HepG2 (cell line): ENCODE results near the gene MYL9. TPM values are rescaled to one million over a fixed set of nuclear protein-coding genes. Genes with fewer than 3 reads are reported as not detected.

Experiments used
- GZF1 ChIP-seq: sonication (generic); formaldehyde crosslinking; IDR thresholded peaks from 2 replicates; pipeline ENCODE4 v1.5.1; 2020; ENCODE audit warnings: mild to moderate bottlenecking, missing genetic modification reagents
- MXI1 ChIP-seq: IDR thresholded peaks from 3 replicates; pipeline ENCODE4 v1.6.1; 2012; ENCODE audit warnings: low read depth, low read length, inconsistent platforms, borderline replicate concordance
- RARA ChIP-seq: IDR thresholded peaks from 2 replicates; pipeline ENCODE4 v1.6.1; 2016; ENCODE audit warnings: missing genetic modification reagents, missing compliant biosample characterization
- RARG ChIP-seq: sonication (generic); formaldehyde crosslinking; IDR thresholded peaks from 2 replicates; pipeline ENCODE4 v1.4.0; 2020; ENCODE audit warnings: low read depth, mild to moderate bottlenecking, missing genetic modification reagents
- RFXANK ChIP-seq: IDR thresholded peaks from 2 replicates; pipeline ENCODE4 v1.6.1; 2016
- RNF2 ChIP-seq: fragments of 450-650 bp; conservative IDR thresholded peaks from 2 replicates; pipeline ENCODE4 v1.6.1; 2016; ENCODE audit warnings: low read depth
- SALL1 ChIP-seq: sonication (generic); formaldehyde crosslinking; IDR thresholded peaks from 2 replicates; pipeline ENCODE4 v1.8.0; 2022; ENCODE audit warnings: mild to moderate bottlenecking, missing genetic modification reagents
- SIN3B ChIP-seq: fragments of 150-350 bp; IDR thresholded peaks from 2 replicates; pipeline ENCODE4 v1.6.1; 2014; ENCODE audit warnings: low read length
- SMC3 ChIP-seq: IDR thresholded peaks from 2 replicates; pipeline ENCODE4 v1.6.1; 2011; ENCODE audit warnings: low read length, improper control_type of control experiment
- SPEN ChIP-seq: sonication (generic); formaldehyde crosslinking; IDR thresholded peaks from 2 replicates; pipeline ENCODE4 v1.5.1; 2020; ENCODE audit warnings: low read depth, mild to moderate bottlenecking, missing genetic modification reagents
- STAG1 ChIP-seq: sonication (generic); formaldehyde crosslinking; IDR thresholded peaks from 2 replicates; pipeline ENCODE4 v1.4.0; 2020; ENCODE audit warnings: missing genetic modification reagents
- TBX2 ChIP-seq: sonication (generic); formaldehyde crosslinking; IDR thresholded peaks from 2 replicates; pipeline ENCODE4 v1.5.0; 2020; ENCODE audit warnings: missing genetic modification reagents, mild to moderate bottlenecking, borderline replicate concordance
- ZFP36L1 ChIP-seq: sonication (generic); formaldehyde crosslinking; IDR thresholded peaks from 2 replicates; pipeline ENCODE4 v1.8.0; 2022; ENCODE audit warnings: mild to moderate bottlenecking, missing genetic modification reagents, moderate library complexity
- ZNF121 ChIP-seq: sonication (generic); formaldehyde crosslinking; IDR thresholded peaks from 2 replicates; pipeline ENCODE4 v1.5.0; 2020; ENCODE audit warnings: mild to moderate bottlenecking, missing genetic modification reagents
- ZNF225 ChIP-seq: sonication (generic); formaldehyde crosslinking; IDR thresholded peaks from 2 replicates; pipeline ENCODE4 v1.4.0; 2020; ENCODE audit warnings: mild to moderate bottlenecking, missing genetic modification reagents
- ZNF235 ChIP-seq: sonication (generic); formaldehyde crosslinking; IDR thresholded peaks from 2 replicates; pipeline ENCODE4 v1.8.1; 2023; ENCODE audit warnings: mild to moderate bottlenecking, missing genetic modification reagents, borderline replicate concordance
- ZNF343 ChIP-seq: sonication (generic); formaldehyde crosslinking; IDR thresholded peaks from 2 replicates; pipeline ENCODE4 v1.4.0; 2020; ENCODE audit warnings: mild to moderate bottlenecking, missing genetic modification reagents
- ZNF430 ChIP-seq: sonication (generic); formaldehyde crosslinking; IDR thresholded peaks from 2 replicates; pipeline ENCODE4 v1.9.0; 2021; ENCODE audit warnings: mild to moderate bottlenecking, missing genetic modification reagents
- ZNF644 ChIP-seq: IDR thresholded peaks from 2 replicates; pipeline ENCODE4 v1.6.1; 2016; ENCODE audit warnings: low read depth
- ZNF776 ChIP-seq: sonication (generic); formaldehyde crosslinking; IDR thresholded peaks from 2 replicates; pipeline ENCODE4 v1.4.0; 2020; ENCODE audit warnings: mild to moderate bottlenecking, missing genetic modification reagents
- ZNF879 ChIP-seq: sonication (generic); formaldehyde crosslinking; IDR thresholded peaks from 2 replicates; pipeline ENCODE4 v1.8.1; 2023; ENCODE audit warnings: missing genetic modification reagents
- polyA plus RNA-seq, 8 experiments: library from polyadenylated mRNA; depleted of rRNA in 3 of 8; stranded (reverse) in 7 of 8; unstranded in 1 of 8; fragments of >200 nt; fragmentation: Illumina TruSeq in 4 of 8; extraction: Trizol in 4 of 8; gene quantifications; 2 replicates each; pipeline versions ENCODE4 v1.2.1 to v1.2.3, GENCODE V29; 2011 to 2016; ENCODE audit warnings: low read depth in 4 of 8, missing spikeins in 1 of 8, mixed read lengths in 1 of 8; ENCODE audit not compliant: insufficient read depth in 1 of 8
- total RNA-seq, 5 experiments: library from RNA; depleted of rRNA; stranded (reverse); fragments of >200 nt; fragmentation: Illumina TruSeq; extraction: Trizol; gene quantifications; 2 replicates each; pipeline ENCODE4 v1.2.3, GENCODE V29; 2016; ENCODE audit warnings: low read depth in 1 of 5
- TF ChIP-seq, protein P1 (sequence below): IDR thresholded peaks from 2 replicates; pipeline ENCODE4 v1.6.1; 2016; ENCODE audit warnings: low read depth
- TF ChIP-seq, protein P2 (sequence below): IDR thresholded peaks from 2 replicates; pipeline ENCODE4 v1.6.1; 2016; ENCODE audit warnings: low read depth, missing genetic modification reagents, missing compliant biosample characterization
- TF ChIP-seq, protein P3 (sequence below), 2 experiments: sonication (generic) in 1 of 2; formaldehyde crosslinking in 1 of 2; IDR thresholded peaks; 2 replicates each; pipeline versions ENCODE4 v1.4.0 to v1.6.1; 2018 to 2020; ENCODE audit warnings: missing genetic modification reagents in 2 of 2, borderline replicate concordance in 1 of 2, low read depth in 1 of 2, mild to moderate bottlenecking in 1 of 2, missing biosample characterization in 1 of 2

The MYL9 gene
- total and polyA plus RNA-seq, 2 of the 13 experiments (the other 11 are each of a cell fraction or from before 2014, with no cell fraction given) = 0.87 to 2.2 TPM

DNA sequence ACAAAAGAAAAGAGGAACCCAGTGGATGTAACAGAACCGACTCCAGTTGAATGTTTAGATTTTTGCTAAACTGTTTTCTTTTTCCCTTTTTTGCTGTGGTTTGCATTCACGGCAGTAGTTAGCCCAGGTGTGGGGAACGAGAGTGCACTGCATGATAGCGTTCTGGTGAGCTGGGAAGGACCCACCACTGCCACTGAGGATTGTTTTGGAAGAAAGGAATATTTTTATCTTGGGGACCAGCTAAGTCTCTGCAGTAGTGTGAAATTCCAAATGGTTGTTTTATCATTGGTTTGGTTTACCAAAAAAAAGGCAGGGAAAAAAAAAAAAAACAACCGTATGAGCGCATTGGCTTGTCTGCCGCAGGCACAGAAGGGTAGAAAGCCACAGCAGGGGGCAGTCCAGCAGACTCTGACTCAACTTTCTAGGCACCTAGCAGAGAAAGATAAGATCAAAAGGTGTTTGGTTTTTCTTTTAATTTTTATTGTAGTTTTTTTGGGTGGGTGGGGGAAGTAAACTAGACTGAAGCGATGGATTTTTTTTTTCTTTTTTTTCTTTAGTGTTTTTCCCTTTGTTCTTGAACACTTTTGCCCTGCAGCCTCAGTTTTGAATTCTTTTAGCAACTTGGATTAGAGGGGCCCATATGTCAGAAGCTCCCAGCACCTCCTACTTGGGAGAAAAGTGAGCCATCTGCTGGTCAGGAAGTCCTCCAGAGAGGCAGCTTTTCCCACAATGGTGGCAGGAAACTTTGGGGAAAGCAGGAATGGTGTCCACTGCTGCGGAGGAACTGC, 50.7 kb downstream of the MYL9 start (continued):
- no peak for TF ChIP-seq SIN3B
- TF ChIP-seq SALL1 (CRISPR knock-in tag) = no peak
- no peak for TF ChIP-seq ZNF879 (CRISPR knock-in tag)
- TF ChIP-seq ZNF343 = no peak
- TF ChIP-seq, protein P1, sequence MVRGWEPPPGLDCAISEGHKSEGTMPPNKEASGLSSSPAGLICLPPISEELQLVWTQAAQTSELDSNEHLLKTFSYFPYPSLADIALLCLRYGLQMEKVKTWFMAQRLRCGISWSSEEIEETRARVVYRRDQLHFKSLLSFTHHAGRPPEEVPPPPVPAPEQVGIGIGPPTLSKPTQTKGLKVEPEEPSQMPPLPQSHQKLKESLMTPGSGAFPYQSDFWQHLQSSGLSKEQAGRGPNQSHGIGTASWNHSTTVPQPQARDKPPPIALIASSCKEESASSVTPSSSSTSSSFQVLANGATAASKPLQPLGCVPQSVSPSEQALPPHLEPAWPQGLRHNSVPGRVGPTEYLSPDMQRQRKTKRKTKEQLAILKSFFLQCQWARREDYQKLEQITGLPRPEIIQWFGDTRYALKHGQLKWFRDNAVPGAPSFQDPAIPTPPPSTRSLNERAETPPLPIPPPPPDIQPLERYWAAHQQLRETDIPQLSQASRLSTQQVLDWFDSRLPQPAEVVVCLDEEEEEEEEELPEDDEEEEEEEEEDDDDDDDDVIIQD (CRISPR knock-in tag) = peak; percentile 14; the same call in 1 of the 2 replicates
- TF ChIP-seq SMC3 = peak; percentile 88
- TF ChIP-seq TBX2 (CRISPR knock-in tag) = no peak
- TF ChIP-seq ZNF776 (CRISPR knock-in tag) = no peak
- TF ChIP-seq SPEN (CRISPR knock-in tag) = no peak
- TF ChIP-seq STAG1 (CRISPR knock-in tag) = peak; percentile 71
- TF ChIP-seq RFXANK = no peak
- TF ChIP-seq, protein P2, sequence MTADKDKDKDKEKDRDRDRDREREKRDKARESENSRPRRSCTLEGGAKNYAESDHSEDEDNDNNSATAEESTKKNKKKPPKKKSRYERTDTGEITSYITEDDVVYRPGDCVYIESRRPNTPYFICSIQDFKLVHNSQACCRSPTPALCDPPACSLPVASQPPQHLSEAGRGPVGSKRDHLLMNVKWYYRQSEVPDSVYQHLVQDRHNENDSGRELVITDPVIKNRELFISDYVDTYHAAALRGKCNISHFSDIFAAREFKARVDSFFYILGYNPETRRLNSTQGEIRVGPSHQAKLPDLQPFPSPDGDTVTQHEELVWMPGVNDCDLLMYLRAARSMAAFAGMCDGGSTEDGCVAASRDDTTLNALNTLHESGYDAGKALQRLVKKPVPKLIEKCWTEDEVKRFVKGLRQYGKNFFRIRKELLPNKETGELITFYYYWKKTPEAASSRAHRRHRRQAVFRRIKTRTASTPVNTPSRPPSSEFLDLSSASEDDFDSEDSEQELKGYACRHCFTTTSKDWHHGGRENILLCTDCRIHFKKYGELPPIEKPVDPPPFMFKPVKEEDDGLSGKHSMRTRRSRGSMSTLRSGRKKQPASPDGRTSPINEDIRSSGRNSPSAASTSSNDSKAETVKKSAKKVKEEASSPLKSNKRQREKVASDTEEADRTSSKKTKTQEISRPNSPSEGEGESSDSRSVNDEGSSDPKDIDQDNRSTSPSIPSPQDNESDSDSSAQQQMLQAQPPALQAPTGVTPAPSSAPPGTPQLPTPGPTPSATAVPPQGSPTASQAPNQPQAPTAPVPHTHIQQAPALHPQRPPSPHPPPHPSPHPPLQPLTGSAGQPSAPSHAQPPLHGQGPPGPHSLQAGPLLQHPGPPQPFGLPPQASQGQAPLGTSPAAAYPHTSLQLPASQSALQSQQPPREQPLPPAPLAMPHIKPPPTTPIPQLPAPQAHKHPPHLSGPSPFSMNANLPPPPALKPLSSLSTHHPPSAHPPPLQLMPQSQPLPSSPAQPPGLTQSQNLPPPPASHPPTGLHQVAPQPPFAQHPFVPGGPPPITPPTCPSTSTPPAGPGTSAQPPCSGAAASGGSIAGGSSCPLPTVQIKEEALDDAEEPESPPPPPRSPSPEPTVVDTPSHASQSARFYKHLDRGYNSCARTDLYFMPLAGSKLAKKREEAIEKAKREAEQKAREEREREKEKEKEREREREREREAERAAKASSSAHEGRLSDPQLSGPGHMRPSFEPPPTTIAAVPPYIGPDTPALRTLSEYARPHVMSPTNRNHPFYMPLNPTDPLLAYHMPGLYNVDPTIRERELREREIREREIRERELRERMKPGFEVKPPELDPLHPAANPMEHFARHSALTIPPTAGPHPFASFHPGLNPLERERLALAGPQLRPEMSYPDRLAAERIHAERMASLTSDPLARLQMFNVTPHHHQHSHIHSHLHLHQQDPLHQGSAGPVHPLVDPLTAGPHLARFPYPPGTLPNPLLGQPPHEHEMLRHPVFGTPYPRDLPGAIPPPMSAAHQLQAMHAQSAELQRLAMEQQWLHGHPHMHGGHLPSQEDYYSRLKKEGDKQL (CRISPR knock-in tag) = no peak
- no peak for TF ChIP-seq RARA (CRISPR knock-in tag)
- TF ChIP-seq, protein P3, sequence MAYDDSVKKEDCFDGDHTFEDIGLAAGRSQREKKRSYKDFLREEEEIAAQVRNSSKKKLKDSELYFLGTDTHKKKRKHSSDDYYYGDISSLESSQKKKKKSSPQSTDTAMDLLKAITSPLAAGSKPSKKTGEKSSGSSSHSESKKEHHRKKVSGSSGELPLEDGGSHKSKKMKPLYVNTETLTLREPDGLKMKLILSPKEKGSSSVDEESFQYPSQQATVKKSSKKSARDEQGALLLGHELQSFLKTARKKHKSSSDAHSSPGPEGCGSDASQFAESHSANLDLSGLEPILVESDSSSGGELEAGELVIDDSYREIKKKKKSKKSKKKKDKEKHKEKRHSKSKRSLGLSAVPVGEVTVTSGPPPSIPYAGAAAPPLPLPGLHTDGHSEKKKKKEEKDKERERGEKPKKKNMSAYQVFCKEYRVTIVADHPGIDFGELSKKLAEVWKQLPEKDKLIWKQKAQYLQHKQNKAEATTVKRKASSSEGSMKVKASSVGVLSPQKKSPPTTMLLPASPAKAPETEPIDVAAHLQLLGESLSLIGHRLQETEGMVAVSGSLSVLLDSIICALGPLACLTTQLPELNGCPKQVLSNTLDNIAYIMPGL (CRISPR knock-in tag; IDR thresholded peaks at IDR 0.05; ENCODE audit: borderline replicate concordance in 1 of 2, low read depth in 1 of 2) = peak; percentile 56 to 58; a peak in 1 of 4 replicates
- no peak for TF ChIP-seq ZFP36L1
- TF ChIP-seq ZNF644 (CRISPR knock-in tag) = peak; percentile 39; the same call in 1 of the 2 replicates
- no peak for TF ChIP-seq RNF2
- peak; percentile 37; the same call in 1 of the 3 replicates for TF ChIP-seq MXI1
- TF ChIP-seq ZNF235 (CRISPR knock-in tag) = no peak
- no peak for TF ChIP-seq GZF1
- TF ChIP-seq ZNF121 (CRISPR knock-in tag) = no peak
- TF ChIP-seq RARG (CRISPR knock-in tag) = no peak
- no peak for TF ChIP-seq ZNF225
- no peak for TF ChIP-seq ZNF430
